Spleen (tissue), 7 donors: Measurements from ENCODE around the gene SYCP2.

Experiments
- CTCF ChIP-seq, 11 experiments: fragments of 200-600 bp in 7 of 11; fragments of 450-650 bp in 4 of 11; sonication (generic) in 4 of 11; IDR thresholded peaks in 8 of 11; conservative IDR thresholded peaks in 3 of 11; 1 replicate in 7 of 11; 2 replicates in 4 of 11; pipeline versions ENCODE4 v1.4.0 to v1.8.0; 2016 to 2021; ENCODE audit warnings: antibody characterized with exemption in 11 of 11, inconsistent platforms in 4 of 11, mild to moderate bottlenecking in 1 of 11
- POLR2A ChIP-seq, 3 donors: fragments of 450-650 bp; IDR thresholded peaks; one replicate each; pipeline ENCODE4 v1.5.1; 2017; ENCODE audit warnings: antibody characterized with exemption in 3 of 3, mild to moderate bottlenecking in 1 of 3
- donor health status: DM: no; HTN: no; CAD: no; lungs with moderate emphysema.
- donor health status: DM: no; HTN: no; CAD: no.
- donor health status: DM: no; HTN: no; CAD: no.

GRCh38 chr20:59866338-59866737, 67.1 kb downstream of the SYCP2 start:
- TF ChIP-seq CTCF (IDR thresholded peaks at IDR 0.05 in 8 of 11, conservative IDR thresholded peaks at IDR 0.05 in 3 of 11) (no peak), POLR2A (IDR thresholded peaks at IDR 0.05) (no peak)
